ENCODE data around the gene SF3B2.

- TF ChIP-seq POLR2A (IDR thresholded peaks at IDR 0.05) (no peak), CTCF (IDR thresholded peaks at IDR 0.05) (no peak)
Measured at GRCh38 chr11:66008095-66008467, 44.1 kb upstream of the SF3B2 start.
